Stimulated activated CD4-positive, alpha-beta T cell treated with anti-CD3 and anti-CD28 coated beads, Interleukin-2, amount 100 ng/mL, for 24 hours (primary cell): ENCODE data around the gene AXL.

Source experiments
- DNase-seq, 2 donors: peaks; one replicate each; pipeline ENCODE4 v3.0.0-alpha.2; 2020

The AXL gene

GRCh38 chr19:41238244-41238643 lies 19.2 kb downstream of the AXL start:
- no peak for DNase-seq

GRCh38 chr19:41239363-41239762 lies 20.3 kb downstream of the AXL start:
- no peak for DNase-seq

- DNase-seq: no peak
Observed at GRCh38 chr19:41239961-41240574, 21.0 kb downstream of the AXL start.

- DNase-seq: no peak
Observed at GRCh38 chr19:41241859-41242258, 22.8 kb downstream of the AXL start.

GRCh38 chr19:41244117-41244516 lies 25.1 kb downstream of the AXL start:
- DNase-seq: no peak

GRCh38 chr19:41245843-41246242 lies 26.8 kb downstream of the AXL start:
- no peak for DNase-seq

- no peak for DNase-seq
Observed at GRCh38 chr19:41248895-41249294, 29.9 kb downstream of the AXL start.

GRCh38 chr19:41249707-41250423 lies 30.8 kb downstream of the AXL start:
- DNase-seq: no peak

- no peak for DNase-seq
Observed at GRCh38 chr19:41253660-41254059, 34.6 kb downstream of the AXL start.

- DNase-seq: no peak
Observed at GRCh38 chr19:41255171-41255570, 36.1 kb downstream of the AXL start.

- no peak for DNase-seq
Observed at GRCh38 chr19:41261474-41262190, 42.6 kb downstream of the AXL start.

GRCh38 chr19:41263042-41263849 lies 44.2 kb downstream of the AXL start:
- peak; percentile 81 to 85 for DNase-seq

- DNase-seq: peak; percentile 98 to 99
Observed at GRCh38 chr19:41263850-41264580, 45.0 kb downstream of the AXL start, which contains the start of gene HNRNPUL1. TSS of gene HNRNPUL1 (plus strand) at chr19:41264372. CDS start at chr19:41264504, 132 bp downstream.

GRCh38 chr19:41264581-41265394 lies 45.8 kb downstream of the AXL start:
- peak; percentile 74 to 78 for DNase-seq

GRCh38 chr19:41265395-41266153 lies 46.6 kb downstream of the AXL start:
- DNase-seq: peak; percentile 11 to 27

GRCh38 chr19:41269055-41269454 lies 50.0 kb downstream of the AXL start:
- DNase-seq: no peak

- no peak for DNase-seq
Observed at GRCh38 chr19:41269571-41269970, 50.5 kb downstream of the AXL start.

- DNase-seq: no peak
Observed at GRCh38 chr19:41273076-41273475, 54.1 kb downstream of the AXL start.

- no peak for DNase-seq
Observed at GRCh38 chr19:41274802-41275201, 55.8 kb downstream of the AXL start.

- no peak for DNase-seq
Observed at GRCh38 chr19:41276231-41276630, 57.2 kb downstream of the AXL start.

GRCh38 chr19:41278478-41278877 lies 59.5 kb downstream of the AXL start:
- no peak for DNase-seq
